IPS-11a (cell line): Measurements from ENCODE around the gene IFT122.

Source experiments
- H3K4me3 ChIP-seq: one replicate; pipeline ENCODE4 v1.5.1; 2013; ENCODE audit warnings: low read depth, low read length, control low read depth

Gene IFT122

DNA sequence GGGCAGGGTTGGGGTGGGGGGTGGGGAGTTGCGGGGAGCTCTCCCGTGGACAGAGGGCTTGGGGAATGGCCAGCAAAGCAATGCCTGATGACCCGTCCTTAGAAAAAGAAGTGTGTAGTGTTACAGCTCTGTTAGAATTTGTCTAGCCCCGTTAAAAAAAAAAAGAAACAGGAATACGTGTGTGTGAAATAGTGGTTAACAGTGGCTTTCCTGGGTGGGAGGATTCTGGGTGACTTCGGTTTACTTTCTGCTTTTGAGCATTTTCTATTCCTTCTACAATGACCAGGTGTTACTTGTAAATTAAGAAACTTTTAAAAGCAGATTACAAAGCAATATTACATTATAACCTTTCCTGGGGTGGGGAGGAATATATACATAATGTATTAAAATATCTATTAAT lies 127.9 kb downstream of the IFT122 start:
- H3K4me3 ChIP-seq = no peak overlapping the region

DNA sequence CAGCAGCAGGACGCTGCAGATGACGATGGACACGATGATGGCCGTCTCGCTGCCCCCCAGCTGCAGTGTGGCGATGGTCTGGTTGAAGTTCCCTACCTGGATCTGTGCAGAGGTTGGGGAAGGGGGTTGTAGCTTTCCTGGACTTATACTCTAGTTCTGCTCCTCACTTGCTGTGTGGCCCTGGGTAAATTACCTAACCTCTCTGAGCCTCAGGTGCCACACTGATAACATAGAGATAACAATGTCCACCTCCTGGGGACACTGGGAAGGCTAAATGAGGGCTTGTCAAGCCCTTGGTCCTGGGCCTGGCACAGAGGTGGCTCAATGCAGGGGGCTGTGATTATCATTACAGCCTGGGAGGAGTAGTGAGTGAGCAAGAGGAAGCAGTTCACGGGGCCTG lies 129.8 kb downstream of the IFT122 start:
- H3K4me3 ChIP-seq = no peak overlapping the region
